Mesodermal cell (in vitro differentiated cells): ENCODE results near the gene CBFA2T3.

Experiments used
- H3K27ac ChIP-seq: 2 replicates; pipeline ENCODE4 v1.7.0; 2013; ENCODE audit warnings: mild to moderate bottlenecking, low read depth, low read length, moderate library complexity; ENCODE audit not compliant: severe bottlenecking
- H3K36me3 ChIP-seq: 2 replicates; pipeline ENCODE4 v1.7.1; 2013; ENCODE audit warnings: mild to moderate bottlenecking, low read length, moderate library complexity; ENCODE audit not compliant: control insufficient read depth, insufficient read depth
- H3K4me1 ChIP-seq: one replicate; pipeline ENCODE4 v1.7.1; 2013; ENCODE audit warnings: mild to moderate bottlenecking, low read length; ENCODE audit not compliant: insufficient read depth, control insufficient read depth, poor library complexity, severe bottlenecking
- H3K4me3 ChIP-seq: 2 replicates; pipeline ENCODE4 v1.7.0; 2013; ENCODE audit warnings: low read length, control low read depth, mild to moderate bottlenecking; ENCODE audit not compliant: insufficient read depth, poor library complexity, severe bottlenecking; ENCODE audit errors: extremely low read depth
- H3K9me3 ChIP-seq: 2 replicates; pipeline ENCODE4 v1.7.1; 2013; ENCODE audit warnings: mild to moderate bottlenecking, low read length, moderate library complexity; ENCODE audit not compliant: control insufficient read depth
- WGBS, 2 experiments: methylation state at CpG; one replicate each; pipeline ENCODE4 v1.1.5; 2013; ENCODE audit warnings: missing lambda C conversion rate in 2 of 2; ENCODE audit not compliant: insufficient coverage in 2 of 2; 5-methylcytosine and 5-hydroxymethylcytosine counted together

The CBFA2T3 gene

DNA sequence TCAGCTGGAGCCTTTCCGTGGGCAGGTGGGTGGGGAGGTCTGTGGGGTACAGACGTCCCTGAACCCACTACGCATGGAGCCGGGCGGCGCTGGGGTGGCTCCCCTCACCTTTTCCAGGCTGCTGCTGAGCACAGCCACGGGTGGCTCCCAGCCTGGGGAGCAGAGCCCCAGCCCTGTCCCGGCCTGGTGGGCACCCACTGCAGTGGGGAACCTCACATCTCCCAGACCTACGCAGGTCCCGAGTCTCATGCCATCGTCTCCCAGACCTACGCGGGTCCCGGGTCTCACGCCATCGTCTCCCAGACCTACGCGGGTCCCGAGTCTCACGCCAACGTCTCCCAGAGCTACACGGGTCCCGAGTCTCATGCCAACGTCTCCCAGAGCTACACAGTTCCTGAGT is 148.3 kb downstream of the CBFA2T3 start:
- 92% methylated on average over 23 to 24 of the region's 24 CpGs for WGBS, 2 experiments
- no peaks in the 10 kb centered on the region for H3K36me3 ChIP-seq
- no peak overlapping the region for H3K27ac ChIP-seq
- H3K9me3 ChIP-seq: no peaks in the 10 kb centered on the region
- H3K4me1 ChIP-seq: no peaks in the 10 kb centered on the region
- no peak overlapping the region for H3K4me3 ChIP-seq

DNA sequence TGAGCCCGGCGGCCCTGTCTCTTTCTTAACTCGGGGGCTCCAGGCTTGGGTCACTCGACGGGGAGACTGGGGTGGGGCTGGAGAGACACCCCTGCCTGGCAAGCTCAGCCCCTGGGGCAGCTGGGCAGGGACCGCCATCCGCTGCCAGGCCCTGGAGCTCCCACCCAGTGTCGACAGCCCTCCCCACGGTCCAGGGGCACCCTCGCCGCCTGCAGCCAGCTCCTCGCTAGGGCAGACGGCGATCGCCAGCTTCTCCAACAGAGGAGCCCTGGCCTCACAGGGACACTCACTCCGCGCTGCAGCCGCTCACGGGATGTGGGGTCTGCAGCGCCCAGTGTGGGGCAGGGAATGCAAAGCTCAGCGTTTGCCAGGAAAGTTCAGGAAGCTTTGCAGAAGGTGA is 149.3 kb downstream of the CBFA2T3 start:
- WGBS, 2 experiments: 93 to 96% methylated on average over 16 to 21 of the region's 21 CpGs
- H3K4me3 ChIP-seq: no peak overlapping the region
- H3K36me3 ChIP-seq: no peaks in the 10 kb centered on the region
- H3K27ac ChIP-seq: no peak overlapping the region
- no peaks in the 10 kb centered on the region for H3K4me1 ChIP-seq
- no peaks in the 10 kb centered on the region for H3K9me3 ChIP-seq

DNA sequence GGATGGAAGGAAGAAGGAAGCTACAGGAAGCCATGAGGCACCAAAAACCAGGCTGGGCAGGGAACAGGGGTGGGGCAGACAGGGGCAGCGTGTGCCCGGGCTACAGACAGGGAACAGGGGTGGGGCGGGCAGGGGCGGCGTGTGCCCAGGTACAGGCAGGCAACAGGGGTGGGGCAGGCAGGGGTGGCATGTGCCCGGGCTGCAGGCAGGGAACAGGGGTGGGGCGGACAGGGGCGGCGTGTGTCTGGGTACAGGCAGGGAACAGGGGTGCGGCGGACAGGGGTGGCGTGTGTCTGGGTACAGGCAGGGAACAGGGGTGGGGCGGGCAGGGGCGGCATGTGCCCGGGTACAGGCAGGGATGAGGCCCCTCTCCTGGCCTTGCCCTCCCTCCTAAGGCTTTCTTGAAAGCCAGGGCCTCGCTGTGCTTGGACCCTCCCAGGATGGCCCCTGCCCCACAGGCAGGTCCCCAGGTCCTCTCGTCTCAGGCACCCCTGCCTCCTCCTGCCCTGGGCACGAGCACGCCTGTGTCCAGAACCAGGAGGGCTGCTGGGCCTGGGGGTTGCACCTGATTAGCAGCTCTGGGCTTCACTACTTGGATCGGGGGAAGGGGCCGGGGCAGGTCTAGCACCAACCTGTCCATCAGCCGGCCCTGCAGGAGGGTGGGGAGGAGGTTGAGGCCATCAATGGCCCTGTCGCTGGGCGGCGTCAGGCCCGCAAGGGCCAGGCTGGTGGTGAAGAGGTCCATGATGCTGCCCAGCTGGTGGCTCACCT is 150.8 kb downstream of the CBFA2T3 start:
- WGBS, 2 experiments: 93 to 95% methylated on average over 26 of the region's 26 CpGs
- Histone ChIP-seq H3K27ac (no peak overlapping the region), H3K4me3 (no peak overlapping the region)

GRCh38 chr16:88825146-88825545 is 151.9 kb downstream of the CBFA2T3 start:
- H3K4me3 ChIP-seq: no peak overlapping the region
- no peaks in the 10 kb centered on the region for H3K4me1 ChIP-seq
- no peaks in the 10 kb centered on the region for H3K36me3 ChIP-seq
- no peak overlapping the region for H3K27ac ChIP-seq
- 95 to 100% methylated on average over 4 to 7 of the region's 12 CpGs for WGBS, 2 experiments
- H3K9me3 ChIP-seq: no peaks in the 10 kb centered on the region

More for the DNA sequence above, 150.8 kb downstream of the CBFA2T3 start:
- Histone ChIP-seq H3K4me1 (no peaks in the 10 kb centered on the region), H3K9me3 (no peaks in the 10 kb centered on the region), H3K36me3 (no peaks in the 10 kb centered on the region)
